Stimulated activated CD8-positive, alpha-beta memory T cell treated with anti-CD3 and anti-CD28 coated beads, Interleukin-12 subunit alpha, Interleukin-12 subunit beta, amount 100 ng/mL, for 4 hours (primary cell): ENCODE measurements around the gene GSDME.

Source experiments
- DNase-seq: peaks from one replicate; pipeline ENCODE4 v3.0.0-alpha.2; 2020; ENCODE audit warnings: low read depth

Gene GSDME

DNA sequence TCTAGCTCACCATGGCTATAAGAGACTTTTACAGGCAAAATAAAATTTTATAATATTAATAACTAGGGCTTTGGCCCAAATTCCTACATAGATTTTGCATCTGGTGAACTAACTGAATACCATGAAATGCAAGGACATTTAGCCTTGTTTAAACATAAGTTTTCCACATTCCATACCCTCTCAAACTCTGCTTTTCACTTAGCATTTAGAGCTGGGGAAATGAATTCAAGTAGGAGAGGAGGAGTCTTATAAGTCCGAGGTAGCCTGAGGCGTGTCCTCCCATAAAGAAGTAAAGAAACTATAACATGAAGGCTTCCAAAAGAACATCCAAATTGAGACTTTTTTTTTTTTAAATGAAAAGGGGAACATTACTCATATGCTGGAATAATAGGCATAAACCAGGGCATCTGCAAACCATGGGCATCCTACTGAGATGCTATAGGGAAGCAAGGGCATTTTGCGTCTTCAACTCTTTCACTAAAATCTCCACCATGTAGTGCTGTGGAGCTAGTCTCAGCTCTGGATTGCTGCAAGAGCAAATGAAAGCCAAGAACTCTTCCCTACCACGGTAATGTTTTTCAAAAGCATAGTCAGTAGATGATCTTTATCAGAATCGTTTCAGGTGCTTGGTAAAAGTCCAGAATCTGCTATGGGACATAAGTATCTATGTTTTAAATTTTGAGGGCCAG is 104.9 kb downstream of the GSDME start:
- DNase-seq = no peak
